ENCODE results near the gene TACC2.

- no peak for TF ChIP-seq CTCF (IDR thresholded peaks at IDR 0.05)
- TF ChIP-seq POLR2AphosphoS5 (IDR thresholded peaks at IDR 0.05), result no peak
Measured at GRCh38 chr10:122124342-122124741, 135.4 kb downstream of the TACC2 start.
